ENCODE results near the gene PLEKHG5. TPM values are rescaled to one million over a fixed set of nuclear protein-coding genes. Genes with fewer than 3 reads are reported as not detected.

PLEKHG5 gene
- total and polyA plus RNA-seq, 10 donors, result 6.4 to 120 (median 59.4) TPM

DNA sequence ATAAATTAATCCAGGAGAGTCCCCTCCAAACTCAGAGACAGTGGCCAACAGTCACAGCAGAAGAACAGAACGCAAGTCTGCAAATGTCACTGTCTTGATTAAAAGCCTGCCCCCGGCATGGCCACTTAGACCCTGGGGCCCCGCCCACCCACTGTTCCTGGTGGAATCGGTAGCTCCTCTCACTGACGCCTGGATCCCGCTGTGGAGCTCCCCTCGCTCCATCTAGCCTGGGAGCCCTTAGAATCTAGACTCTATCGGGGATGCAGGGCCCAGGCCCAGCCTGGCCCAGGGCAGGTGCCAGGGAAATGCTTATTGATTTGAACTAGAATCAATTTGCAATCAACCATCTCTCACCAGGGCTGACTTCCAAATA, 21.4 kb upstream of the PLEKHG5 start:
- no peak overlapping the region for H3K27ac ChIP-seq
- H3K4me1 ChIP-seq, result peaks cover 0 to 19% (median 13%) of the 10 kb centered on the region in 6 donors
- no peaks in the 10 kb centered on the region for H3K36me3 ChIP-seq
- intact Hi-C loops (cut with DNase I; ENCODE audit: low total_unique reads), result no loop called here
- no peak for DNase-seq
- no peaks in the 10 kb centered on the region for H3K9me3 ChIP-seq
- peaks cover 0 to 8% (median 0%) of the 10 kb centered on the region in 7 donors for H3K27me3 ChIP-seq (replicated peaks in 1 of 7)
- TF ChIP-seq POLR2A (IDR thresholded peaks at IDR 0.05) (no peak), POLR2AphosphoS5 (IDR thresholded peaks at IDR 0.05) (no peak)
- TF ChIP-seq, protein P1, sequence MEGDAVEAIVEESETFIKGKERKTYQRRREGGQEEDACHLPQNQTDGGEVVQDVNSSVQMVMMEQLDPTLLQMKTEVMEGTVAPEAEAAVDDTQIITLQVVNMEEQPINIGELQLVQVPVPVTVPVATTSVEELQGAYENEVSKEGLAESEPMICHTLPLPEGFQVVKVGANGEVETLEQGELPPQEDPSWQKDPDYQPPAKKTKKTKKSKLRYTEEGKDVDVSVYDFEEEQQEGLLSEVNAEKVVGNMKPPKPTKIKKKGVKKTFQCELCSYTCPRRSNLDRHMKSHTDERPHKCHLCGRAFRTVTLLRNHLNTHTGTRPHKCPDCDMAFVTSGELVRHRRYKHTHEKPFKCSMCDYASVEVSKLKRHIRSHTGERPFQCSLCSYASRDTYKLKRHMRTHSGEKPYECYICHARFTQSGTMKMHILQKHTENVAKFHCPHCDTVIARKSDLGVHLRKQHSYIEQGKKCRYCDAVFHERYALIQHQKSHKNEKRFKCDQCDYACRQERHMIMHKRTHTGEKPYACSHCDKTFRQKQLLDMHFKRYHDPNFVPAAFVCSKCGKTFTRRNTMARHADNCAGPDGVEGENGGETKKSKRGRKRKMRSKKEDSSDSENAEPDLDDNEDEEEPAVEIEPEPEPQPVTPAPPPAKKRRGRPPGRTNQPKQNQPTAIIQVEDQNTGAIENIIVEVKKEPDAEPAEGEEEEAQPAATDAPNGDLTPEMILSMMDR (IDR thresholded peaks at IDR 0.05 in 8 of 11, conservative IDR thresholded peaks at IDR 0.05 in 3 of 11), result no peak
- no peak overlapping the region for H3K4me3 ChIP-seq
- WGBS, 5 donors, result 75 to 91% (median 84%) methylated on average over 5 to 8 of the region's 8 CpGs

DNA sequence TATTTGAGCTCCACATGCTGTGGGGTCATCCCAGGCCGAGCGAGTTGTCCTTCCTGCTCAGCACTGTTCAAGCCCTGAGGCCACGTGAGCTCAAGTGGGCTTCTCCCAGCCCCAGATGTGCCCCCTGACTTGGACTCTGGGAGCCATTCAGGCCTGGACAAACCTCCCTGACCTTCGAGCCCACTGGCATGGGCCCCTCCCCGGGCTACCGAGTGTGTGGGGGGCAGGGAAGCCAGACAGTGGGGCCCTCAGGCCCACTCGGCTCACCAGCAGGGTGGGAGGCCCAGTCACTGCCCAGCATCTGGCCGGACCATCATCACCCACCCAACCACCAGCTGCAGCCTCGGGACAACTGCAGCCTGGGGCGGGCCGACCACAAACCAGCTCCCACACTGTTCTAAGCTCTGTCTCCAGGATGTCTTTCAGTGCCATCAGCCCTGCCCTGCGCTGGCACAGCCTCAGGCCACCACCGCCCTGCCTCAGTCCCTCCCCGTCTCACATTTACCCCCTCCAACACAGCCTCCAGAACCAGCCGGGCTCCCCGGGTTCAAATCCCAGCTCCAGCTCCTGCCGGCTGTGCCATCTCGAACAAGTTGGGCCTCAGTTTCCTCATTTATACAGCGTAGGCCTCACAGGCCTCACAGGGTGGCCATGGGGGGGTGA, 20.9 kb upstream of the PLEKHG5 start:
- Histone ChIP-seq H3K4me1 (peaks cover 0 to 23% (median 13%) of the 10 kb centered on the region in 6 donors), H3K4me3 (no peak overlapping the region), H3K27ac (no peak overlapping the region), H3K27me3 (replicated peaks in 1 of 7) (peaks cover 0 to 13% (median 0%) of the 10 kb centered on the region in 7 donors), H3K9me3 (no peaks in the 10 kb centered on the region), H3K36me3 (no peaks in the 10 kb centered on the region)
- TF ChIP-seq POLR2AphosphoS5 (IDR thresholded peaks at IDR 0.05) (no peak), POLR2A (IDR thresholded peaks at IDR 0.05) (no peak)
- TF ChIP-seq, protein P1 (IDR thresholded peaks at IDR 0.05 in 8 of 11, conservative IDR thresholded peaks at IDR 0.05 in 3 of 11), result no peak
- intact Hi-C loops (cut with DNase I; ENCODE audit: low total_unique reads), result no loop called here
- no peak for DNase-seq
- WGBS, 5 donors, result 78 to 89% (median 88%) methylated on average over 14 to 19 of the region's 19 CpGs

DNA sequence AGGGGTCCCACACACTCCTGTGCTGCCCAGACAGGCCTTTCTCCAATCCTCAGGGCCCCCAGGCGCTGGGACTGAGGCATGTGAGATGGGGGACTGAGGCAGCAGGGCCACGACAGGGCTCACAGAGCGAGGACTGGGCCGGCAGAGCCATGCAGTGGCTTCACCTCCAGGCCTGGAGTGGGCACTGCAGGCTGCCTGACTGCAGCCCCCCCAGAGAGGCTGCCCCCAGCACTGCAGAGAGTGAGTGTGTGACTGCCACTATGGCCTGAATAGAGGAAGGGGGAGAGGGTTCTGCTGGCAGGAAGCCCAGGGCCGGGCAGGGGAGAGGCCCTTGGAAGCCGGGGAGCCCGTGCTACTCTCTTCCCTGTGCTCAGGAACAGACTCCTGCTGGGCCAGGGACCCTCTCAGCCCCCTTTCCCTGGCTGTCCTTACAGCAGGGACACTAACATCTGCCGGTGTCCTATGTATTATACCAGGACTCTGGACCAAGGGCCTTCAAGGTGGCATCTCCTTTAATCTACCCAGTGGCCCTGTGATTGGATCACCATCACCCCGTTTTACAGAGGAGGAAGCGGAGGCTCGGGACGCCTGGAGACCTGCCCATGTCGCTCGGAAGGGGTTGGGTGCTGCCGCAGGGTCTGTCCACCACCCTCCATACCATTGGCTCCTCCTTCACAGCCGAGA, 20.2 kb upstream of the PLEKHG5 start:
- no peak overlapping the region for H3K27ac ChIP-seq
- DNase-seq, result no peak
- TF ChIP-seq POLR2AphosphoS5 (IDR thresholded peaks at IDR 0.05) (no peak), POLR2A (IDR thresholded peaks at IDR 0.05) (no peak)
- TF ChIP-seq, protein P1 (IDR thresholded peaks at IDR 0.05 in 8 of 11, conservative IDR thresholded peaks at IDR 0.05 in 3 of 11), result no peak
- H3K9me3 ChIP-seq, result no peaks in the 10 kb centered on the region
- 65 to 82% (median 77%) methylated on average over 5 to 16 of the region's 16 CpGs for WGBS, 5 donors
- H3K36me3 ChIP-seq, result no peaks in the 10 kb centered on the region
- peaks cover 0 to 26% (median 15%) of the 10 kb centered on the region in 6 donors for H3K4me1 ChIP-seq
- H3K27me3 ChIP-seq (replicated peaks in 1 of 7), result peaks cover 0 to 15% (median 0%) of the 10 kb centered on the region in 7 donors
- intact Hi-C loops (cut with DNase I; ENCODE audit: low total_unique reads), result no loop called here
- H3K4me3 ChIP-seq, result no peak overlapping the region

DNA sequence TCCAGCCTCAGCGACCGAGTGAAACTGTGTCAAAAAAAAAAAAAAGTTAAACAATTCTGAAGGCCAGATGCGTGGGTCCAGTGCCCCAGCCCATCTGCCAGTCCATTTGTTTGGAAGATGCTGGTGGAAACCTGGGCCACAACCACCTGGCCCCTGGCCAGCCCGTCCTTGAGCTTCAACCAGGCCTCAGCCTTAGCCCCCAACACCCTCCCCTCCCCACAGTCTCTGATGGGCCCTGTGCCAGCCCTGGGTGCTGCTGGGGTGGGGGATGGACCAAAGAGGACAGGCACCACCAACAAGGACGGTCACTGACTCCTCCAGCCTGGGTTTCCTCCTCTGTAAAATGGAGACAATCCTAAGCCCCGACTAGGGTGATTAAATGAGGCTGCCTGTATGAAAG, 19.6 kb upstream of the PLEKHG5 start:
- no peak for TF ChIP-seq POLR2AphosphoS5 (IDR thresholded peaks at IDR 0.05)
- no peak for TF ChIP-seq POLR2A (IDR thresholded peaks at IDR 0.05)
- TF ChIP-seq, protein P1 (IDR thresholded peaks at IDR 0.05 in 8 of 11, conservative IDR thresholded peaks at IDR 0.05 in 3 of 11), result no peak
- no peak for DNase-seq
- WGBS, 5 donors, result 73 to 92% (median 79%) methylated on average over 6 of the region's 6 CpGs
- H3K4me1 ChIP-seq, result peaks cover 0 to 26% (median 17%) of the 10 kb centered on the region in 6 donors
- no peak overlapping the region for H3K4me3 ChIP-seq
- intact Hi-C loops (cut with DNase I; ENCODE audit: low total_unique reads), result no loop called here
- H3K36me3 ChIP-seq, result no peaks in the 10 kb centered on the region
- H3K27me3 ChIP-seq (replicated peaks in 1 of 7), result peaks cover 0 to 15% (median 0%) of the 10 kb centered on the region in 7 donors
- no peaks in the 10 kb centered on the region for H3K9me3 ChIP-seq
- H3K27ac ChIP-seq, result no peak overlapping the region

Measured in spleen (tissue), 11 donors.